Measurements from ENCODE around the gene PSG6. TPM values are rescaled to one million over a fixed set of nuclear protein-coding genes. Genes with fewer than 3 reads are reported as not detected.
"Not testable (repeated sequence)": the region's sequence is repeated elsewhere in the genome, so short reads cannot be mapped to it uniquely, and the experiment has no call there.

Gene PSG6
- total RNA-seq, 4 donors from 2014 or later = not detected

GRCh38 chr19:42932485-42933101 is 14.9 kb upstream of the PSG6 start:
- H3K4me3 ChIP-seq (replicated peaks in 1 of 3); H3K9me3 ChIP-seq; H3K27ac ChIP-seq; H3K4me1 ChIP-seq; H3K27me3 ChIP-seq; DNase-seq; intact Hi-C loops (cut with DNase I); H3K36me3 ChIP-seq: not testable (repeated sequence)
- WGBS, 2 donors = 70 to 76% methylated on average over 5 of the region's 5 CpGs

GRCh38 chr19:42930214-42930613 is 12.5 kb upstream of the PSG6 start:
- not testable (repeated sequence) for H3K36me3 ChIP-seq

GRCh38 chr19:42928896-42929295 is 11.2 kb upstream of the PSG6 start:
- no peak overlapping the region for H3K4me3 ChIP-seq (replicated peaks in 1 of 3)
- no peaks in the 10 kb centered on the region for H3K4me1 ChIP-seq
- H3K36me3 ChIP-seq = no peaks in the 10 kb centered on the region
- 83 to 92% methylated on average over 3 of the region's 3 CpGs for WGBS, 2 donors
- H3K27me3 ChIP-seq = no peaks in the 10 kb centered on the region
- no peaks in the 10 kb centered on the region for H3K9me3 ChIP-seq
- no peak for TF ChIP-seq POLR2A (IDR thresholded peaks at IDR 0.05)
- no peak for TF ChIP-seq CTCF (IDR thresholded peaks at IDR 0.05)
- H3K27ac ChIP-seq = no peak overlapping the region
- intact Hi-C loops (cut with DNase I) = no loop called here
- DNase-seq = no peak

More at GRCh38 chr19:42930214-42930613, 12.5 kb upstream of the PSG6 start:
- WGBS, 2 donors = 15 to 20% methylated on average over 1 of the region's 1 CpG
- H3K4me1 ChIP-seq; H3K4me3 ChIP-seq (replicated peaks in 1 of 3); H3K27me3 ChIP-seq; H3K9me3 ChIP-seq; intact Hi-C loops (cut with DNase I); H3K27ac ChIP-seq: not testable (repeated sequence)
- peak in 3 of 6 experiments; percentile 5 to 31 (median 7) for TF ChIP-seq CTCF (IDR thresholded peaks at IDR 0.05)
- DNase-seq = peak; percentile 17 to 42

- 60 to 66% methylated on average over 2 of the region's 2 CpGs for WGBS, 2 donors
- Histone ChIP-seq H3K4me3 (replicated peaks in 1 of 3) (no peak overlapping the region), H3K4me1 (no peaks in the 10 kb centered on the region), H3K27ac (no peak overlapping the region), H3K27me3 (no peaks in the 10 kb centered on the region), H3K9me3 (no peaks in the 10 kb centered on the region), H3K36me3 (no peaks in the 10 kb centered on the region)
- TF ChIP-seq CTCF (IDR thresholded peaks at IDR 0.05) (no peak), POLR2A (IDR thresholded peaks at IDR 0.05) (no peak)
- DNase-seq = no peak
- intact Hi-C loops (cut with DNase I) = no loop called here
Observed at GRCh38 chr19:42926781-42927180, 9.1 kb upstream of the PSG6 start.

GRCh38 chr19:42923106-42923505 is 5.4 kb upstream of the PSG6 start:
- not testable (repeated sequence) for H3K4me3 ChIP-seq (replicated peaks in 1 of 3)
- 20 to 45% methylated on average over 8 to 9 of the region's 9 CpGs for WGBS, 2 donors

GRCh38 chr19:42920971-42921370 is 3.3 kb upstream of the PSG6 start:
- DNase-seq; intact Hi-C loops (cut with DNase I); H3K27ac ChIP-seq; H3K9me3 ChIP-seq; H3K4me1 ChIP-seq; H3K27me3 ChIP-seq; H3K4me3 ChIP-seq (replicated peaks in 1 of 3); H3K36me3 ChIP-seq: not testable (repeated sequence)

More at GRCh38 chr19:42923106-42923505, 5.4 kb upstream of the PSG6 start:
- intact Hi-C loops (cut with DNase I); H3K27ac ChIP-seq; H3K27me3 ChIP-seq; H3K36me3 ChIP-seq; H3K4me1 ChIP-seq; H3K9me3 ChIP-seq: not testable (repeated sequence)
- peak; percentile 18 to 30 for DNase-seq
- peak in 2 of 6 experiments; percentile 23 to 63 for TF ChIP-seq CTCF (IDR thresholded peaks at IDR 0.05)

Data from thyroid gland (tissue), 4 donors.